IMR-90 (cell line): Measurements from ENCODE around the gene ZNF565.

Experiments used
- BHLHE40 ChIP-seq: fragments of 150-350 bp; IDR thresholded peaks from 2 replicates; pipeline ENCODE4 v1.6.1; 2016; ENCODE audit warnings: mild to moderate bottlenecking, low read depth, low read length
- CEBPB ChIP-seq: IDR thresholded peaks from 2 replicates; pipeline ENCODE4 v1.6.1; 2012; ENCODE audit warnings: low read depth, low read length, improper control_type of control experiment
- CHD1 ChIP-seq: IDR thresholded peaks from 2 replicates; pipeline ENCODE4 v1.6.1; 2012; ENCODE audit warnings: low read depth, low read length, improper control_type of control experiment
- CTCF ChIP-seq: conservative IDR thresholded peaks from 2 replicates; pipeline ENCODE4 v1.5.1; 2012; ENCODE audit warnings: mild to moderate bottlenecking, low read depth, low read length, improper control_type of control experiment
- ELK1 ChIP-seq: fragments of 150-350 bp; IDR thresholded peaks from 2 replicates; pipeline ENCODE4 v1.6.1; 2016; ENCODE audit warnings: low read depth, mild to moderate bottlenecking, low read length, moderate library complexity, borderline replicate concordance
- FOS ChIP-seq: fragments of 150-350 bp; IDR thresholded peaks from 2 replicates; pipeline ENCODE4 v1.6.1; 2016; ENCODE audit warnings: low read depth, low read length
- MAFK ChIP-seq: IDR thresholded peaks from 2 replicates; pipeline ENCODE4 v1.6.1; 2012; ENCODE audit warnings: low read depth, low read length, improper control_type of control experiment
- MAZ ChIP-seq: IDR thresholded peaks from 2 replicates; pipeline ENCODE4 v1.6.1; 2012; ENCODE audit warnings: low read depth, mild to moderate bottlenecking, low read length, improper control_type of control experiment, moderate library complexity, borderline replicate concordance
- MXI1 ChIP-seq: IDR thresholded peaks from 2 replicates; pipeline ENCODE4 v1.6.1; 2012; ENCODE audit warnings: low read depth, mild to moderate bottlenecking, low read length, moderate library complexity, borderline replicate concordance
- POLR2A ChIP-seq: IDR thresholded peaks from 2 replicates; pipeline ENCODE4 v1.6.1; 2012; ENCODE audit warnings: mild to moderate bottlenecking, low read depth, low read length
- RAD21 ChIP-seq: IDR thresholded peaks from 2 replicates; pipeline ENCODE4 v1.6.1; 2012; ENCODE audit warnings: low read length, improper control_type of control experiment
- RCOR1 ChIP-seq: IDR thresholded peaks from 2 replicates; pipeline ENCODE4 v1.6.1; 2012; ENCODE audit warnings: mild to moderate bottlenecking, low read length, improper control_type of control experiment; ENCODE audit not compliant: insufficient replicate concordance
- SMC3 ChIP-seq: fragments of 150-350 bp; IDR thresholded peaks from 2 replicates; pipeline ENCODE4 v1.6.1; 2016; ENCODE audit warnings: low read depth, mild to moderate bottlenecking, antibody characterized with exemption, low read length, moderate library complexity
- USF2 ChIP-seq: fragments of 150-350 bp; IDR thresholded peaks from 2 replicates; pipeline ENCODE4 v1.6.1; 2017; ENCODE audit warnings: mild to moderate bottlenecking, antibody characterized with exemption, low read length, low read depth

GRCh38 chr19:36255316-36255715, 40.9 kb upstream of the ZNF565 start:
- TF ChIP-seq BHLHE40 = no peak
- TF ChIP-seq CTCF = no peak
- TF ChIP-seq MXI1 = no peak
- no peak for TF ChIP-seq FOS
- no peak for TF ChIP-seq ELK1
- TF ChIP-seq POLR2A = no peak
- TF ChIP-seq SMC3 = no peak
- no peak for TF ChIP-seq CEBPB
- TF ChIP-seq CHD1 = no peak
- TF ChIP-seq RAD21 = no peak
- no peak for TF ChIP-seq MAFK
- TF ChIP-seq MAZ = no peak
- no peak for TF ChIP-seq USF2
- TF ChIP-seq RCOR1 = no peak
